ENCODE results near the gene DIS3L2.

Gene DIS3L2

DNA sequence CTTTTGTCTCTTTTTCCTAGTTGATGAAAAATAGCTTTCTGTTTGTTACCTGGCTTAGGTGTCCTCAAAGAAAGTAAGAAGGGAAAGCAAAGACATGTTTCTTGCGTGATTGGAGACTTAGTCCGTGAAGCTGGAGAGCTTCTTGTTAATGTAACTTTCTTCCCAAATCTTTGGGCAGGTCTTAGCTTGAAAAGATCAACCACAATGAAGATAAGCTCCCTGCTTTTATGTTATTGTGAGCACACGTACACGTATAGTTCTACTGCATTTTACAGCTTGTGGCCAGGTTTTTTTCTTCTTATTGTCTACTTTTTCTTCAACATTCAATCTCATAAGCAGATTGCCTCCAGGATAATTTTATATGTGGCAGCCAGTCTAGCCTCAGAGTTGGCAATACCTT lies 99.8 kb downstream of the DIS3L2 start:
- no peak overlapping the region for H3K4me3 ChIP-seq (ENCODE audit: low read depth, low read length)
- no peak for TF ChIP-seq CTCF (IDR thresholded peaks at IDR 0.05; ENCODE audit: low read depth, low read length)

DNA sequence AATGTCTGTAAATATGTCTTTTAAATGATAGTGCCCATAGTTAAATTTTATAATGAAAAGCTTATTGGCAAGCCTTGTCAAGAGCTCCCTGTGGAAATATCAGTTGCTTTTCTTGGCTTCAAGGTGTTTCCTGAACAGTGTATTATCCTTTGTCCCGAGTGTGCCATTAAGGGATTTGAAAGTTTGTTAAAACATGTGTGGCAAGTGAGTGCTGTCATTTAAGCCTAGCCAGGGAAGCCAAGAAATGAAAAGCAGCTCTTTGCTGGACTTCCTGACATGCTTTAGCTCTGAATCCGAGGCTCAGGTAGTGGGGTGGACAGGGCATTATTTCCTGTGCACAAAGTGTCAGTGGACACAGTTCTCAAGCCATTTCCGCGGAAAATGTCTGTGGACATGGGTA lies 111.5 kb downstream of the DIS3L2 start:
- no peak overlapping the region for H3K4me3 ChIP-seq (ENCODE audit: low read depth, low read length)
- TF ChIP-seq CTCF (IDR thresholded peaks at IDR 0.05; ENCODE audit: low read depth, low read length), result no peak

DNA sequence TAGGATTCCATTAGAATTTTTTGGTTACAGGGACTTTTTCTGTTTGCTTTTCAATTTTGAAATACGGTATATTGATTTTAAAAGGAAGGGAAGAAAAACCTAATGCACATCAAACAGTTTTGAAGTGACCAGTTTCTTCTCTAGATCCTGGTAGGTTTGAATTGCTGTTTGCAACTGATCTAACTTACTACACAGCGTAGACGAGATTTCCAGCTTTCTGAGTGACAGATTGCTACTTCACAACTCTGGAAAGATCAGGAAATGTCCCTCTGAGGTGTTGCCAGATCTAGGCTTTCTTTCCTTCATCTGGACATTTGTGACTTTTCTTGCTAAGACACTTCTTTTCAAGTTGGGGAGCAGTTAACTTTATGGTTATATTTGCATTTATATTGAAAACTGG lies 112.2 kb downstream of the DIS3L2 start:
- H3K4me3 ChIP-seq (ENCODE audit: low read depth, low read length), result no peak overlapping the region
- no peak for TF ChIP-seq CTCF (IDR thresholded peaks at IDR 0.05; ENCODE audit: low read depth, low read length)

DNA sequence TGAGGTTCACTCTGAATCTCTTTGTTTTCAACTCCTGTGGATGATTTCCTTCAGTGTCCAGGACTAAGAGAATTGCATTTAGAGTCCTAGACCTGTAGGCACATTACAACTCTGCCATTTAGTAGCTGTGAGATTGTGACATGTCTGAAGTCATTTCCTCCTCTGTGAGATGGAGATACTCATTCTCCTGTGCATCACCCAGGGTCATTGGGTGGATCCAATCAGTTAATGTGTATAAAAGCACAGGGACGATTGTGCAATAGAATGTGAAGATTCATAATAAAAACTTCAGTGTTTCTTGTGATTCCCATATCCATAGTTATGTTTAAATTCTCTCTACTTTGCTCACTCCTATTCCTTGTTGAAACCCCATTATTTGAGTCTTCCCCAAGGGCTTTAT lies 113.6 kb downstream of the DIS3L2 start:
- TF ChIP-seq CTCF (IDR thresholded peaks at IDR 0.05; ENCODE audit: low read depth, low read length), result no peak
- no peak overlapping the region for H3K4me3 ChIP-seq (ENCODE audit: low read depth, low read length)

GRCh38 chr2:232075859-232076258 lies 114.3 kb downstream of the DIS3L2 start:
- no peak overlapping the region for H3K4me3 ChIP-seq (ENCODE audit: low read depth, low read length)
- no peak for TF ChIP-seq CTCF (IDR thresholded peaks at IDR 0.05; ENCODE audit: low read depth, low read length)

- H3K4me3 ChIP-seq (ENCODE audit: low read depth, low read length), result no peak overlapping the region
Observed at GRCh38 chr2:232076272-232076671, 114.8 kb downstream of the DIS3L2 start.

DNA sequence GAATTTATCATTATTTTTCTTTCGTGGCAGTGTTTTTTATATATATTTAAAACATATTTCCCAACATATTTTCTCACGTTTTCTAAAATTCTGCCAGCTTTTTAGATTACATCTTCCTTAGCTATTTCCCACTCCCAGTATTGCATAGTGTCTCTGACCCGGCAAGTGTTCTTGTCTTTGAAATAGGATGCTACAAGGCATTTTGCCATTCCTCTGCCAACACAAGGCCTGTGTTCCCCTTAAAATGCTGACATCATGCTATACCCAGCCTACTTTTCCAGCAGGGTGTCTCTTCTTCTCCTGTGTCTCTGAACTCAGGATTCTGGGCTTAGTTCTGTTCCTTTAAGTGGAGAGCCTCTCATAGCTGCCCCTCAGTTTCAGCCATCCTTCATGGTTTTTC lies 115.2 kb downstream of the DIS3L2 start:
- TF ChIP-seq CTCF (IDR thresholded peaks at IDR 0.05; ENCODE audit: low read depth, low read length), result no peak
- no peak overlapping the region for H3K4me3 ChIP-seq (ENCODE audit: low read depth, low read length)

More at GRCh38 chr2:232076272-232076671, 114.8 kb downstream of the DIS3L2 start:
- no peak for TF ChIP-seq CTCF (IDR thresholded peaks at IDR 0.05; ENCODE audit: low read depth, low read length)

All from WI38 (cell line).